ENCODE results near the gene CISD3.

The CISD3 gene

GRCh38 chr17:38749223-38750043 lies 19.3 kb downstream of the CISD3 start (continued):
- TF ChIP-seq ZNF670 (tag by site-specific recombination; IDR thresholded peaks at IDR 0.05; ENCODE audit: low read depth) (no peak), GFI1B (tag by site-specific recombination; IDR thresholded peaks at IDR 0.05) (no peak), SP2 (tag by site-specific recombination; IDR thresholded peaks at IDR 0.05) (peak; percentile 91), ZNF157 (tag by site-specific recombination; IDR thresholded peaks at IDR 0.05) (no peak), ZNF114 (tag by site-specific recombination; IDR thresholded peaks at IDR 0.05) (no peak), ZNF660 (tag by site-specific recombination; IDR thresholded peaks at IDR 0.05) (peak; percentile 52; the same call in 1 of the 2 replicates), ZXDB (tag by site-specific recombination; IDR thresholded peaks at IDR 0.05) (no peak; the same call in 1 of the 2 replicates), REST (tag by site-specific recombination; IDR thresholded peaks at IDR 0.05) (no peak), KLF7 (tag by site-specific recombination; IDR thresholded peaks at IDR 0.05; ENCODE audit: borderline replicate concordance) (peak; percentile 81; the same call in 1 of the 2 replicates), ZEB2 (tag by site-specific recombination; IDR thresholded peaks at IDR 0.05) (peak; percentile 87), MZF1 (tag by site-specific recombination; IDR thresholded peaks at IDR 0.05; ENCODE audit: borderline replicate concordance) (no peak), ZBTB21 (tag by site-specific recombination; IDR thresholded peaks at IDR 0.05) (0 out of 2 replicates have a peak, but pooled peaks have one; percentile 18), ZSCAN23 (tag by site-specific recombination; IDR thresholded peaks at IDR 0.05) (no peak), ZNF510 (tag by site-specific recombination; IDR thresholded peaks at IDR 0.05; ENCODE audit: insufficient replicate concordance) (no peak), TRIM28 (IDR thresholded peaks at IDR 0.05; ENCODE audit: borderline replicate concordance, low read length) (no peak), ZNF341 (tag by site-specific recombination; IDR thresholded peaks at IDR 0.05; ENCODE audit: low read depth) (peak; percentile 100), AEBP2 (tag by site-specific recombination; IDR thresholded peaks at IDR 0.05; ENCODE audit: borderline replicate concordance) (no peak), ZNF239 (tag by site-specific recombination; IDR thresholded peaks at IDR 0.05) (no peak), SALL2 (tag by site-specific recombination; IDR thresholded peaks at IDR 0.05; ENCODE audit: borderline replicate concordance) (no peak), ZNF416 (tag by site-specific recombination; IDR thresholded peaks at IDR 0.05) (no peak), ZNF624 (tag by site-specific recombination; IDR thresholded peaks at IDR 0.05) (no peak), BCL6B (tag by site-specific recombination; IDR thresholded peaks at IDR 0.05) (no peak), ZNF37A (tag by site-specific recombination; IDR thresholded peaks at IDR 0.05) (no peak), ZFP41 (tag by site-specific recombination; IDR thresholded peaks at IDR 0.05; ENCODE audit: borderline replicate concordance) (no peak)
- TF ChIP-seq, protein P1, sequence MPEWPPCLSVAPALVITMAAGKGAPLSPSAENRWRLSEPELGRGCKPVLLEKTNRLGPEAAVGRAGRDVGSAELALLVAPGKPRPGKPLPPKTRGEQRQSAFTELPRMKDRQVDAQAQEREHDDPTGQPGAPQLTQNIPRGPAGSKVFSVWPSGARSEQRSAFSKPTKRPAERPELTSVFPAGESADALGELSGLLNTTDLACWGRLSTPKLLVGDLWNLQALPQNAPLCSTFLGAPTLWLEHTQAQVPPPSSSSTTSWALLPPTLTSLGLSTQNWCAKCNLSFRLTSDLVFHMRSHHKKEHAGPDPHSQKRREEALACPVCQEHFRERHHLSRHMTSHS (tag by site-specific recombination; IDR thresholded peaks at IDR 0.05), result no peak
- TF ChIP-seq, protein P2, sequence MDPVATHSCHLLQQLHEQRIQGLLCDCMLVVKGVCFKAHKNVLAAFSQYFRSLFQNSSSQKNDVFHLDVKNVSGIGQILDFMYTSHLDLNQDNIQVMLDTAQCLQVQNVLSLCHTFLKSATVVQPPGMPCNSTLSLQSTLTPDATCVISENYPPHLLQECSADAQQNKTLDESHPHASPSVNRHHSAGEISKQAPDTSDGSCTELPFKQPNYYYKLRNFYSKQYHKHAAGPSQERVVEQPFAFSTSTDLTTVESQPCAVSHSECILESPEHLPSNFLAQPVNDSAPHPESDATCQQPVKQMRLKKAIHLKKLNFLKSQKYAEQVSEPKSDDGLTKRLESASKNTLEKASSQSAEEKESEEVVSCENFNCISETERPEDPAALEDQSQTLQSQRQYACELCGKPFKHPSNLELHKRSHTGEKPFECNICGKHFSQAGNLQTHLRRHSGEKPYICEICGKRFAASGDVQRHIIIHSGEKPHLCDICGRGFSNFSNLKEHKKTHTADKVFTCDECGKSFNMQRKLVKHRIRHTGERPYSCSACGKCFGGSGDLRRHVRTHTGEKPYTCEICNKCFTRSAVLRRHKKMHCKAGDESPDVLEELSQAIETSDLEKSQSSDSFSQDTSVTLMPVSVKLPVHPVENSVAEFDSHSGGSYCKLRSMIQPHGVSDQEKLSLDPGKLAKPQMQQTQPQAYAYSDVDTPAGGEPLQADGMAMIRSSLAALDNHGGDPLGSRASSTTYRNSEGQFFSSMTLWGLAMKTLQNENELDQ (tag by site-specific recombination; IDR thresholded peaks at IDR 0.05; ENCODE audit: low read depth), result no peak
- TF ChIP-seq, protein P3, sequence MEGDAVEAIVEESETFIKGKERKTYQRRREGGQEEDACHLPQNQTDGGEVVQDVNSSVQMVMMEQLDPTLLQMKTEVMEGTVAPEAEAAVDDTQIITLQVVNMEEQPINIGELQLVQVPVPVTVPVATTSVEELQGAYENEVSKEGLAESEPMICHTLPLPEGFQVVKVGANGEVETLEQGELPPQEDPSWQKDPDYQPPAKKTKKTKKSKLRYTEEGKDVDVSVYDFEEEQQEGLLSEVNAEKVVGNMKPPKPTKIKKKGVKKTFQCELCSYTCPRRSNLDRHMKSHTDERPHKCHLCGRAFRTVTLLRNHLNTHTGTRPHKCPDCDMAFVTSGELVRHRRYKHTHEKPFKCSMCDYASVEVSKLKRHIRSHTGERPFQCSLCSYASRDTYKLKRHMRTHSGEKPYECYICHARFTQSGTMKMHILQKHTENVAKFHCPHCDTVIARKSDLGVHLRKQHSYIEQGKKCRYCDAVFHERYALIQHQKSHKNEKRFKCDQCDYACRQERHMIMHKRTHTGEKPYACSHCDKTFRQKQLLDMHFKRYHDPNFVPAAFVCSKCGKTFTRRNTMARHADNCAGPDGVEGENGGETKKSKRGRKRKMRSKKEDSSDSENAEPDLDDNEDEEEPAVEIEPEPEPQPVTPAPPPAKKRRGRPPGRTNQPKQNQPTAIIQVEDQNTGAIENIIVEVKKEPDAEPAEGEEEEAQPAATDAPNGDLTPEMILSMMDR (tag by site-specific recombination; IDR thresholded peaks at IDR 0.05), result no peak; the same call in 1 of the 2 replicates

Measured in HEK293 (cell line).